ENCODE measurements around the gene ASB16.

The ASB16 gene

GRCh38 chr17:44174427-44174826, 3.9 kb downstream of the ASB16 start:
- Histone ChIP-seq H3K36me3 (peaks cover 47% of the 10 kb centered on the region), H3K27me3 (peaks cover 13% of the 10 kb centered on the region), H3K27ac (no peak overlapping the region), H3K9me3 (no peaks in the 10 kb centered on the region), H3K4me3 (ENCODE audit: low read depth in 1 of 2, low read length in 1 of 2) (no peak overlapping the region), H3K4me1 (ENCODE audit: control insufficient read depth in 1 of 2, insufficient read depth in 1 of 2, low read depth in 1 of 2, low read length in 1 of 2) (no peaks in the 10 kb centered on the region)
- TF ChIP-seq, protein P1, sequence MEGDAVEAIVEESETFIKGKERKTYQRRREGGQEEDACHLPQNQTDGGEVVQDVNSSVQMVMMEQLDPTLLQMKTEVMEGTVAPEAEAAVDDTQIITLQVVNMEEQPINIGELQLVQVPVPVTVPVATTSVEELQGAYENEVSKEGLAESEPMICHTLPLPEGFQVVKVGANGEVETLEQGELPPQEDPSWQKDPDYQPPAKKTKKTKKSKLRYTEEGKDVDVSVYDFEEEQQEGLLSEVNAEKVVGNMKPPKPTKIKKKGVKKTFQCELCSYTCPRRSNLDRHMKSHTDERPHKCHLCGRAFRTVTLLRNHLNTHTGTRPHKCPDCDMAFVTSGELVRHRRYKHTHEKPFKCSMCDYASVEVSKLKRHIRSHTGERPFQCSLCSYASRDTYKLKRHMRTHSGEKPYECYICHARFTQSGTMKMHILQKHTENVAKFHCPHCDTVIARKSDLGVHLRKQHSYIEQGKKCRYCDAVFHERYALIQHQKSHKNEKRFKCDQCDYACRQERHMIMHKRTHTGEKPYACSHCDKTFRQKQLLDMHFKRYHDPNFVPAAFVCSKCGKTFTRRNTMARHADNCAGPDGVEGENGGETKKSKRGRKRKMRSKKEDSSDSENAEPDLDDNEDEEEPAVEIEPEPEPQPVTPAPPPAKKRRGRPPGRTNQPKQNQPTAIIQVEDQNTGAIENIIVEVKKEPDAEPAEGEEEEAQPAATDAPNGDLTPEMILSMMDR (IDR thresholded peaks at IDR 0.05) = no peak

- TF ChIP-seq, protein P1 (IDR thresholded peaks at IDR 0.05) = no peak
- no peaks in the 10 kb centered on the region for H3K27me3 ChIP-seq
- H3K36me3 ChIP-seq = peaks cover 47% of the 10 kb centered on the region
- H3K9me3 ChIP-seq = no peaks in the 10 kb centered on the region
- H3K4me3 ChIP-seq (ENCODE audit: low read depth in 1 of 2, low read length in 1 of 2) = no peak overlapping the region
- no peak overlapping the region for H3K27ac ChIP-seq
- H3K4me1 ChIP-seq (ENCODE audit: control insufficient read depth in 1 of 2, insufficient read depth in 1 of 2, low read depth in 1 of 2, low read length in 1 of 2) = no peaks in the 10 kb centered on the region
Observed at GRCh38 chr17:44176257-44176656, 5.8 kb downstream of the ASB16 start.

DNA sequence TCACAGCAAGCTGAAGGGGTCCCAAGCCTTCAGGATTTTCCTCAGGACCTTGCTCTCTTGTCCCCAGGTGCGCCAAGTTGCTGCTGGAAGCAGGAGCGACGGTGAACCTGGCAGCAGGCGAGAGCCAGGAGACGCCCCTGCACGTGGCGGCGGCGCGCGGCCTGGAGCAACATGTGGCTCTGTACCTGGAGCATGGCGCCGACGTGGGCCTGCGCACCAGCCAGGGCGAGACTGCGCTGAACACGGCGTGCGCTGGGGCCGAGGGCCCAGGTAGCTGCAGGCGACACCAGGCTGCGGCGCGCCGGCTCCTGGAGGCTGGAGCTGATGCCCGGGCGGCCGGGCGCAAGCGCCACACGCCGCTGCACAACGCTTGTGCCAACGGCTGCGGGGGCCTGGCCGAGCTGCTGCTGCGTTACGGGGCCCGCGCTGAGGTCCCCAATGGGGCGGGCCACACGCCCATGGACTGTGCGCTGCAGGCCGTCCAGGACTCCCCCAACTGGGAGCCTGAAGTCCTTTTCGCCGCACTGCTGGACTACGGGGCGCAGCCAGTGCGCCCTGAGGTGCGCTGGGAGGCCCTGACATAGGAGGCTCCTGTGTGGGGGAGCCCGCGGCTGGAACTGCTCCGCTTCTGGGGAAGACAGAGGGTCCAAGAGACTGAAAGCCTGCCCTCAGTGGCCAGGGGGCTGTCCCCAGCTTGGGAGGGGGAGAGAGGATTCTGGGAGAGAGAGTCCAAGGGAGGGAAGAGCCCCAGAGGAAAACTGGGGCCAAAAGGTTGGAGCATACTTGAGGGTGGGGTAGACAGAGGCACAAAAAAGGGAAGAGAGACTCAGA, 6.4 kb downstream of the ASB16 start:
- no peaks in the 10 kb centered on the region for H3K9me3 ChIP-seq
- H3K36me3 ChIP-seq = peaks cover 52% of the 10 kb centered on the region
- H3K27ac ChIP-seq = no peak overlapping the region
- H3K4me1 ChIP-seq (ENCODE audit: control insufficient read depth in 1 of 2, insufficient read depth in 1 of 2, low read depth in 1 of 2, low read length in 1 of 2) = no peaks in the 10 kb centered on the region
- H3K4me3 ChIP-seq (ENCODE audit: low read depth in 1 of 2, low read length in 1 of 2) = no peak overlapping the region
- TF ChIP-seq, protein P1 (IDR thresholded peaks at IDR 0.05) = no peak
- no peaks in the 10 kb centered on the region for H3K27me3 ChIP-seq

DNA sequence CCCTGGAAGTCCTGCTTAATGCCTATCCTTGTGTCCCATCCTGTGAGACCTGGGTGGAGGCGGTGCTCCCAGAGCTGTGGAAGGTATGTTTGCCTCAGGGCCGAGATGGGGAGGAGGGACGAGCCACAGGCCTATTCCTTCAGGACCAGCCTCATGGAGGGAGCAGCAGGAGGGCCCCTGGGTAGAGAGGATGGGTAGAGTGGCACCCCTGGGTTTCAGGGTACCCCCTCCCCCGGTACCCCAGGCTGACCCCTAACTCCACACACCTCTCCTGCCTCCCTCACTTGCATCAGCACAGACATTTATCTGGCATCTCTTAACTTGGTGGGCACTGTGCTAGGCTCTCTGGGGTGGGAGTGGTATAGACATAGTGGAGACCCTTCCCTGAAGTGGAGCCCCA, 7.1 kb downstream of the ASB16 start:
- H3K27me3 ChIP-seq = no peaks in the 10 kb centered on the region
- H3K4me3 ChIP-seq (ENCODE audit: low read depth in 1 of 2, low read length in 1 of 2) = no peak overlapping the region
- TF ChIP-seq, protein P1 (IDR thresholded peaks at IDR 0.05) = no peak
- no peak overlapping the region for H3K27ac ChIP-seq
- H3K4me1 ChIP-seq (ENCODE audit: control insufficient read depth in 1 of 2, insufficient read depth in 1 of 2, low read depth in 1 of 2, low read length in 1 of 2) = no peaks in the 10 kb centered on the region
- no peaks in the 10 kb centered on the region for H3K9me3 ChIP-seq
- peaks cover 59% of the 10 kb centered on the region for H3K36me3 ChIP-seq

DNA sequence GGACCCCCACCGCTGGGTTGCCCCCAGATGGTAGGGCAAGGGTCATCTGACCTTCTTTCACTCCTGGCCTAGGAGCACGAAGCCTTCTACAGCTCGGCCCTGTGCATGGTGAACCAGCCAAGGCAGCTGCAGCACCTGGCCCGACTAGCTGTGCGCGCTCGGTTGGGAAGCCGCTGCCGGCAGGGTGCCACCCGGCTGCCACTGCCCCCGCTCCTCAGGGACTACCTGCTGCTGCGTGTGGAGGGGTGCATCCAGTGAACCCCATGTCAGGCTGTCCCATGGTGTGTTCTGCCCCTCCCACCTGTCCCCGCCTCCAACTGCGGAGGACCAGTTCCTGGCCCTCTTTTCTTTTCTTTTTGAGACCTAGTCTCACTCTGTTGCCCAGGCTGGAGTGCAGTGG, 7.6 kb downstream of the ASB16 start:
- H3K9me3 ChIP-seq = no peaks in the 10 kb centered on the region
- H3K36me3 ChIP-seq = peaks cover 61% of the 10 kb centered on the region
- no peaks in the 10 kb centered on the region for H3K4me1 ChIP-seq (ENCODE audit: control insufficient read depth in 1 of 2, insufficient read depth in 1 of 2, low read depth in 1 of 2, low read length in 1 of 2)
- TF ChIP-seq, protein P1 (IDR thresholded peaks at IDR 0.05) = no peak
- no peak overlapping the region for H3K27ac ChIP-seq
- H3K4me3 ChIP-seq (ENCODE audit: low read depth in 1 of 2, low read length in 1 of 2) = no peak overlapping the region
- no peaks in the 10 kb centered on the region for H3K27me3 ChIP-seq

All from neutrophil (primary cell).